Esophagus muscularis mucosa (tissue), 3 donors: ENCODE results near the gene FOXQ1.

ENCODE experiments used
- EP300 ChIP-seq: sonication (generic); formaldehyde crosslinking; IDR thresholded peaks from one replicate; pipeline ENCODE4 v1.6.1; 2017; ENCODE audit warnings: antibody characterized with exemption
- POLR2AphosphoS5 ChIP-seq, 2 donors: sonication (generic); formaldehyde crosslinking; IDR thresholded peaks; one replicate each; pipeline ENCODE4 v1.6.1; 2017; ENCODE audit warnings: antibody characterized with exemption in 2 of 2

GRCh38 chr6:1290805-1291204 is 21.1 kb upstream of the FOXQ1 start:
- TF ChIP-seq POLR2AphosphoS5 (IDR thresholded peaks at IDR 0.05) (no peak), EP300 (no peak)
